DOHH2 (cell line): ENCODE data around the gene PLA2G4F.

Experiments
- EZH2phosphoT487 ChIP-seq: fragments of 200-600 bp; sonication (generic); IDR thresholded peaks from 2 replicates; pipeline ENCODE4 v1.6.1; 2017; ENCODE audit warnings: borderline replicate concordance, mild to moderate bottlenecking, antibody characterized with exemption, low read length, moderate library complexity, mixed read lengths
- TF ChIP-seq, protein P1 (sequence below): fragments of 200-600 bp; sonication (generic); IDR thresholded peaks from one replicate; pipeline ENCODE4 v1.5.1; 2014; ENCODE audit warnings: antibody characterized with exemption, mild to moderate bottlenecking, low read depth, low read length; ENCODE audit not compliant: poor library complexity, severe bottlenecking

- TF ChIP-seq, protein P1, sequence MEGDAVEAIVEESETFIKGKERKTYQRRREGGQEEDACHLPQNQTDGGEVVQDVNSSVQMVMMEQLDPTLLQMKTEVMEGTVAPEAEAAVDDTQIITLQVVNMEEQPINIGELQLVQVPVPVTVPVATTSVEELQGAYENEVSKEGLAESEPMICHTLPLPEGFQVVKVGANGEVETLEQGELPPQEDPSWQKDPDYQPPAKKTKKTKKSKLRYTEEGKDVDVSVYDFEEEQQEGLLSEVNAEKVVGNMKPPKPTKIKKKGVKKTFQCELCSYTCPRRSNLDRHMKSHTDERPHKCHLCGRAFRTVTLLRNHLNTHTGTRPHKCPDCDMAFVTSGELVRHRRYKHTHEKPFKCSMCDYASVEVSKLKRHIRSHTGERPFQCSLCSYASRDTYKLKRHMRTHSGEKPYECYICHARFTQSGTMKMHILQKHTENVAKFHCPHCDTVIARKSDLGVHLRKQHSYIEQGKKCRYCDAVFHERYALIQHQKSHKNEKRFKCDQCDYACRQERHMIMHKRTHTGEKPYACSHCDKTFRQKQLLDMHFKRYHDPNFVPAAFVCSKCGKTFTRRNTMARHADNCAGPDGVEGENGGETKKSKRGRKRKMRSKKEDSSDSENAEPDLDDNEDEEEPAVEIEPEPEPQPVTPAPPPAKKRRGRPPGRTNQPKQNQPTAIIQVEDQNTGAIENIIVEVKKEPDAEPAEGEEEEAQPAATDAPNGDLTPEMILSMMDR, result no peak
- TF ChIP-seq EZH2phosphoT487, result no peak
These were observed 65.7 kb downstream of the PLA2G4F start for GRCh38 chr15:42090781-42091180.
